Left lung (tissue), 10 donors: ENCODE results near the gene CCDC178. TPM values are rescaled to one million over a fixed set of nuclear protein-coding genes. Genes with fewer than 3 reads are reported as not detected.

Experiments
- ATAC-seq: fragments of 200-7000 bp; cut with Tn5 transposase; one replicate; pipeline ENCODE4 v1.9.1; 2020; ENCODE audit warnings: moderate library complexity
- DNase-seq, 4 donors: peaks; one replicate each; pipeline ENCODE4 v3.0.0-alpha.2; 2013 to 2020
- H3K27ac ChIP-seq, 2 donors: fragments of 200-600 bp; sonication (generic) in 1 of 2; one replicate each; pipeline versions ENCODE4 v1.5.0 to v1.8.0; 2020 to 2021
- H3K27me3 ChIP-seq, 2 donors: fragments of 200-600 bp; sonication (generic) in 1 of 2; one replicate each; pipeline versions ENCODE4 v1.5.0 to v1.8.0; 2020 to 2021
- H3K36me3 ChIP-seq, 2 donors: fragments of 200-600 bp; sonication (generic) in 1 of 2; one replicate each; pipeline versions ENCODE4 v1.5.0 to v1.8.0; 2020 to 2021
- H3K4me1 ChIP-seq, 2 donors: fragments of 200-600 bp; one replicate each; pipeline ENCODE4 v1.8.0; 2021
- H3K4me3 ChIP-seq, 2 donors: fragments of 200-600 bp; sonication (generic) in 1 of 2; one replicate each; pipeline versions ENCODE4 v1.5.0 to v1.8.0; 2020 to 2021; ENCODE audit warnings: mild to moderate bottlenecking in 1 of 2
- H3K9me3 ChIP-seq, 2 donors: fragments of 200-600 bp; sonication (generic) in 1 of 2; one replicate each; pipeline versions ENCODE4 v1.5.0 to v1.8.0; 2020 to 2021
- intact Hi-C, 2 donors: fragments of 100-400 bp; cut with DNase I; formaldehyde crosslinking; loops; one replicate each; pipeline versions ENCODE4 v1.11.2 to v1.14.2; 2022
- polyA plus RNA-seq, 6 donors: library from polyadenylated mRNA; unstranded; fragments of 120-200 nt; gene quantifications; one replicate each; pipeline ENCODE4 v1.2.1, GENCODE V29; 2013; ENCODE audit not compliant: insufficient read length in 6 of 6
- total RNA-seq, 2 donors: library from RNA; stranded (reverse); fragmentation: NEBNext Ultra II Directional; extraction: Animal tissue kit (Norgen Biotek cat#: 25700); gene quantifications; one replicate each; pipeline ENCODE4 v1.2.1, GENCODE V29; 2021
- TF ChIP-seq, protein P1 (sequence below), 2 donors: fragments of 200-600 bp; sonication (generic) in 1 of 2; IDR thresholded peaks; one replicate each; pipeline versions ENCODE4 v1.5.0 to v1.8.0; 2021; ENCODE audit warnings: antibody characterized with exemption in 2 of 2
- donor health status: DM: no; HTN: yes; CAD: no.
- donor health status: DM: no; HTN: no; CAD: no.

CCDC178 gene
- total and polyA plus RNA-seq, 8 donors, result 0.73 to 2.9 (median 2.2) TPM; not detected in 1

DNA sequence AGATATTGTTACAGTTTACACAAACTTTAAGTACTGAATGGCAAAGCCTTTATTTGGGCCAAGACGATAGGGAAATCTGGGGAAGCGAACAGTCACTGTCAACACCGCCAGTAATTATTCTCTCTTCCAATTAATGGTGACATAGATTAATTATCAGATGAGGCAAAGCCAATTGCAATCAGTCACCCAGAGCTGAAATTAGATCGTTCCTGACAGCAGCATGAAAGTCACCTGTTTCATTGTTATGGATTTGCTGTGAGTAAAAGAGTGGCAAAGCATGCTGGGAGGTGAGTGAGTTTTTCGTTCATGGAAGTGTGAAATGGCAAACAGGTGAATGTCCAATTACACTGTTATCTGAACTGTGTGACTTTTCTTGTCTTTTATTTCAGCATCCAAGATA, 502.9 kb downstream of the CCDC178 start:
- Histone ChIP-seq H3K27ac (no peak overlapping the region), H3K9me3 (no peaks in the 10 kb centered on the region), H3K4me1 (no peaks in the 10 kb centered on the region), H3K4me3 (no peak overlapping the region), H3K36me3 (no peaks in the 10 kb centered on the region), H3K27me3 (no peaks in the 10 kb centered on the region)
- ATAC-seq, result no peak
- TF ChIP-seq, protein P1, sequence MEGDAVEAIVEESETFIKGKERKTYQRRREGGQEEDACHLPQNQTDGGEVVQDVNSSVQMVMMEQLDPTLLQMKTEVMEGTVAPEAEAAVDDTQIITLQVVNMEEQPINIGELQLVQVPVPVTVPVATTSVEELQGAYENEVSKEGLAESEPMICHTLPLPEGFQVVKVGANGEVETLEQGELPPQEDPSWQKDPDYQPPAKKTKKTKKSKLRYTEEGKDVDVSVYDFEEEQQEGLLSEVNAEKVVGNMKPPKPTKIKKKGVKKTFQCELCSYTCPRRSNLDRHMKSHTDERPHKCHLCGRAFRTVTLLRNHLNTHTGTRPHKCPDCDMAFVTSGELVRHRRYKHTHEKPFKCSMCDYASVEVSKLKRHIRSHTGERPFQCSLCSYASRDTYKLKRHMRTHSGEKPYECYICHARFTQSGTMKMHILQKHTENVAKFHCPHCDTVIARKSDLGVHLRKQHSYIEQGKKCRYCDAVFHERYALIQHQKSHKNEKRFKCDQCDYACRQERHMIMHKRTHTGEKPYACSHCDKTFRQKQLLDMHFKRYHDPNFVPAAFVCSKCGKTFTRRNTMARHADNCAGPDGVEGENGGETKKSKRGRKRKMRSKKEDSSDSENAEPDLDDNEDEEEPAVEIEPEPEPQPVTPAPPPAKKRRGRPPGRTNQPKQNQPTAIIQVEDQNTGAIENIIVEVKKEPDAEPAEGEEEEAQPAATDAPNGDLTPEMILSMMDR (IDR thresholded peaks at IDR 0.05), result no peak
- intact Hi-C loops, result no loop called here
- DNase-seq, result no peak

- TF ChIP-seq, protein P1 (IDR thresholded peaks at IDR 0.05), result no peak
- Histone ChIP-seq H3K4me1 (no peaks in the 10 kb centered on the region), H3K27ac (no peak overlapping the region), H3K27me3 (no peaks in the 10 kb centered on the region), H3K9me3 (no peaks in the 10 kb centered on the region), H3K36me3 (no peaks in the 10 kb centered on the region), H3K4me3 (no peak overlapping the region)
- intact Hi-C loops, result no loop called here
- no peak for ATAC-seq
- no peak for DNase-seq
These were observed 503.5 kb downstream of the CCDC178 start for GRCh38 chr18:32937066-32937465.

GRCh38 chr18:32934201-32934600, 506.3 kb downstream of the CCDC178 start:
- intact Hi-C loops, result no loop called here
- DNase-seq (no peak), ATAC-seq (no peak)
- Histone ChIP-seq H3K4me3 (no peak overlapping the region), H3K27ac (no peak overlapping the region), H3K36me3 (no peaks in the 10 kb centered on the region), H3K4me1 (no peaks in the 10 kb centered on the region), H3K9me3 (no peaks in the 10 kb centered on the region), H3K27me3 (no peaks in the 10 kb centered on the region)
- TF ChIP-seq, protein P1 (IDR thresholded peaks at IDR 0.05), result no peak

DNA sequence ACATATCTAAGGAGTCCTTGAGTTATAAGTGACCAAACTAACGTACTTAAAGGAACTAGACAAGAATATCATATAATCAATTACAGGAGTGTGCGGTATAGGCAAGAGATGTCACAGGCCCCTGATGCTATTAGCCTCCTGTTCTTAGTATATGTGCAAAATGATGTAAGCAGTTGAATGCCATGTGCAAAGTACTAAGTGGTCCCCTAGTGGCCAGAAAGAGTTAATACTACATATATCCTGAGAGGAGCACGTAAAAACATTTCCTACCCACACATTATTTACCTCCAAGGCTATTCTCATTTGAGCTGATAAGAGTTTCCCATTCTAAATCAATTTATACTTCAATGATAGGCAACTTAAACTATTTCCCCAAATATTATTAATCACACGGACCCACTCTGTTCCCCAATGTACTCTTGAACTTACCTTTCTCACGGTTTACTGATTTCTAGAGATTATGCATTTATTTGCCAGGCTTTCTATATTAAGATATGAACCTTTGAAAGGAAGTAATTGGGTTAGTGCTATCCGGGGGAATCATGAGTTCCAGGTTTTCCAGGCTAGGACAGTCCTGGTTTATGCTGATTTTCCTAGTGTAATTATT, 509.7 kb downstream of the CCDC178 start:
- TF ChIP-seq, protein P1 (IDR thresholded peaks at IDR 0.05), result peak in 1 of 2 donors; percentile 33
- DNase-seq (peak in 1 of 4 donors; percentile 19), ATAC-seq (peak; percentile 59)
- intact Hi-C loops, result no loop called here
- Histone ChIP-seq H3K27ac (no peak overlapping the region), H3K9me3 (no peaks in the 10 kb centered on the region), H3K4me1 (no peaks in the 10 kb centered on the region), H3K27me3 (no peaks in the 10 kb centered on the region), H3K4me3 (no peak overlapping the region), H3K36me3 (no peaks in the 10 kb centered on the region)

DNA sequence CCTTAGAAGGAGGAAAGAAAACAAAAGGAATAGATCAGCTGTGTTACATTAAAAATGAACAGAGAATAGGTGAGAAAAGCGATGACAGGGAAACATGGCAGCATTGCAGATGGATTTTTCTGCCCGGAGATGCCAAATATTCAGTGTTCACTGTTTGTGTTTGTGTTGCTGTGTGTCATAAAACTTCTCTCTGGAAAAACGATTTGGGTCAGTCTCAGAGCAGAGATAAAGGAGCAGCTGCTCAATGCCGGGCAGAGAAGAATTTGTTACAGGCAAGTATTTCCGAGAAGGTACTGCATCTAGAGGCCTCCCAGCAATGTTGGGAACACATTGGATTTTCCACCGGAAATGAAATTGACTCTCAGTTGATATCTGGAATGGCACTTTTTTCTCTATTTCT, 511.3 kb downstream of the CCDC178 start:
- TF ChIP-seq, protein P1 (IDR thresholded peaks at IDR 0.05), result no peak
- no peak overlapping the region for H3K4me3 ChIP-seq
- H3K4me1 ChIP-seq, result no peaks in the 10 kb centered on the region
- ATAC-seq, result no peak
- no peaks in the 10 kb centered on the region for H3K9me3 ChIP-seq
- DNase-seq, result no peak
- no peaks in the 10 kb centered on the region for H3K27me3 ChIP-seq
- H3K36me3 ChIP-seq, result no peaks in the 10 kb centered on the region
- no peak overlapping the region for H3K27ac ChIP-seq
- intact Hi-C loops, result no loop called here
